T-helper 17 cell (primary cell): Measurements from ENCODE around the gene FRMD4A. TPM values are rescaled to one million over a fixed set of nuclear protein-coding genes. Genes with fewer than 3 reads are reported as not detected.
"Not testable (repeated sequence)": the region's sequence is repeated elsewhere in the genome, so short reads cannot be mapped to it uniquely, and the experiment has no call there.

ENCODE experiments used
- ATAC-seq: fragments of 150-1000 bp; cut with Tn5 transposase; 2 replicates; pipeline ENCODE4 v1.10.0; 2021; ENCODE audit warnings: mild to moderate bottlenecking, moderate library complexity
- DNase-seq, 3 donors: peaks; one replicate each; pipeline versions ENCODE4 v3.0.0 to v3.0.0-alpha.2; 2020 to 2021
- H3K9me3 ChIP-seq: one replicate; pipeline ENCODE4 v1.7.0; 2013; ENCODE audit warnings: low read length, mild to moderate bottlenecking; ENCODE audit not compliant: control insufficient read depth, poor library complexity, severe bottlenecking
- H3K27ac Mint-ChIP-seq: one replicate; pipeline ENCODE4 v1.8.0; 2022; ENCODE audit warnings: mild to moderate bottlenecking, moderate library complexity, mixed read lengths
- H3K27me3 Mint-ChIP-seq: one replicate; pipeline ENCODE4 v1.8.0; 2022; ENCODE audit warnings: mixed read lengths
- H3K36me3 Mint-ChIP-seq: one replicate; pipeline ENCODE4 v1.8.0; 2022; ENCODE audit warnings: low read depth, mixed read lengths
- H3K4me1 Mint-ChIP-seq: one replicate; pipeline ENCODE4 v1.8.0; 2022; ENCODE audit warnings: mild to moderate bottlenecking, mixed read lengths
- H3K4me3 Mint-ChIP-seq: one replicate; pipeline ENCODE4 v1.8.0; 2022; ENCODE audit warnings: mild to moderate bottlenecking, moderate library complexity, mixed read lengths
- total RNA-seq, 4 donors: library from RNA in 2 of 4; stranded (reverse) in 2 of 4; gene quantifications; one replicate each; pipeline ENCODE4 v1.2.3 and lab custom pipeline; 2022 to 2026

The FRMD4A gene
- total RNA-seq, 2 donors from 2014 or later, result 1.3 to 2.7 TPM

DNA sequence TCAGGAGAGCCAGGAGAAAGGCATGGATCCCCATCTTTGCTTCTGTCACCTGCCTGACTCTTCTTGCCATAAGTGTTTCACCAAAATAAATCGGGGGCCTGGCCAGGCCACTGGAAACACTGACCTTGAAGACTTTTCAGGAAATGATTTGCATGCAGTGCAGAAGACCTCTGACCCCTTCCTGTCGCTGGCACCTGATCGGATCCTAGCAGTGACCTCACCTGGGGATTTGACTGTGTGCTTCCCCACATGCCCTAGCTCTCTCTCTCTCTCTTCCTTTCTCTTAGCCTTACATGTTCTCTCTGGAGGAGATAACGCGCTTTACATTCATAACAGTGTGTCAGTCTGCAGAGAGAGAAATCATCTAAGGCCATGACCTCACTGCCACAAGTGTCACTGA lies 500.9 kb downstream of the FRMD4A start:
- H3K9me3 ChIP-seq, result no peaks in the 10 kb centered on the region
- ATAC-seq (no peak), DNase-seq (no peak)
- Mint-ChIP-seq H3K27me3 (no peaks in the 10 kb centered on the region), H3K4me1 (peaks cover 3% of the 10 kb centered on the region), H3K36me3 (peaks cover 2% of the 10 kb centered on the region), H3K4me3 (no peak overlapping the region), H3K27ac (peak overlapping the region; percentile 24)

DNA sequence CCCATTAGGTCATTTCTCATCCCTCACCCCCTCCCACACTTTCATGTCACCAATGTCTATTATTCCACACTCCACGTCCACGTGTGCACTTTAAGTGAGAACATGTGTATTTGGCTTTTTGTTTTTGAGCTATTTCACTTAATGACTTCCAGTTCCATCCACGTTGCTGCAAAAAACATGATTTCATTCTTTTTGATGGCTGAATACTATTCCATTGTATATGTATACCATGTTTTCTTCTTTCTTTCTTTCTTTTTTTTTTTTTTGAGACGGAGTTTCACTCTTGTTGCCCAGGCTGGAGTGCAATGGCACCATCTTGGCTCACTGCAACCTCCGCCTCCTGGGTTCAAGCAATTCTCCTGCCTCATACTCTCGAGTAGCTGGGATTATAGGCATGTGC lies 502.4 kb downstream of the FRMD4A start:
- H3K27me3 Mint-ChIP-seq, H3K36me3 Mint-ChIP-seq, H3K4me1 Mint-ChIP-seq, DNase-seq, H3K9me3 ChIP-seq, H3K4me3 Mint-ChIP-seq, H3K27ac Mint-ChIP-seq, ATAC-seq: not testable (repeated sequence)

DNA sequence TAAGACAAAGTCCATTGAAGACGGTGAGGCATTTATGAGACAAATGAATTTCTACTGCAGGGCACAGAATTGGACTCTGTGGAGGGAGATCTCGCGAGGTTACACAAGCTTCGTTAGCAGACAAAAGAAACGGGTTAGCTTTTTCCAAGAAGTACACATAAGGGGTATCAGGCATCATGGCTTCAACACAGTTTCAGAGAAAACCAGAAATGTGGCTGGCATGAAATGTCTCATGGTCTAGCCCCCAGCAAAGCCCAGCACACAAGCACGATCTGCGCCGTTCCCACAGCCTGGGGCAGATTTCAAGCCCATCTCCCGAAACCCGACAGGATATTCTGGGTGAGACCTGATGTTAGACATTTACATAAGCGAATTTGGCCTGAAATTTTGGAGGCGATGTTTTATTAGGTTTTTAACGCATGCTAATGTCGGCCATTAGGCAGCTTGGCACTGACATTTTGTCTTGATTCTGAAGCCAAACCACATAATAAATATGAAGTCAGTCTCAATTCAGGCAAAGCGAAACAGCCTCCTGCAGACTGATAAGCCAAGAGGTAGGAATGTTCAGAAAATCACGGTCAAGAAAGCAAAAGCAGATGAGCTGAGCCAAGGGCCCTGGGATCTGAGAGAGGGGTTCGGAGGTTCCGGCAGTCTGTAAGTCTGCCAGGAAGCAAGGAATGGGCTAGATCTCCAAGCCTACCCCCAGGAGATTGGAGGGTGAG lies 503.5 kb downstream of the FRMD4A start:
- no peaks in the 10 kb centered on the region for H3K9me3 ChIP-seq
- Mint-ChIP-seq H3K4me1 (peaks cover 3% of the 10 kb centered on the region), H3K4me3 (no peak overlapping the region), H3K27me3 (peaks cover 9% of the 10 kb centered on the region), H3K36me3 (peaks cover 2% of the 10 kb centered on the region), H3K27ac (no peak overlapping the region)
- ATAC-seq (no peak), DNase-seq (no peak)

DNA sequence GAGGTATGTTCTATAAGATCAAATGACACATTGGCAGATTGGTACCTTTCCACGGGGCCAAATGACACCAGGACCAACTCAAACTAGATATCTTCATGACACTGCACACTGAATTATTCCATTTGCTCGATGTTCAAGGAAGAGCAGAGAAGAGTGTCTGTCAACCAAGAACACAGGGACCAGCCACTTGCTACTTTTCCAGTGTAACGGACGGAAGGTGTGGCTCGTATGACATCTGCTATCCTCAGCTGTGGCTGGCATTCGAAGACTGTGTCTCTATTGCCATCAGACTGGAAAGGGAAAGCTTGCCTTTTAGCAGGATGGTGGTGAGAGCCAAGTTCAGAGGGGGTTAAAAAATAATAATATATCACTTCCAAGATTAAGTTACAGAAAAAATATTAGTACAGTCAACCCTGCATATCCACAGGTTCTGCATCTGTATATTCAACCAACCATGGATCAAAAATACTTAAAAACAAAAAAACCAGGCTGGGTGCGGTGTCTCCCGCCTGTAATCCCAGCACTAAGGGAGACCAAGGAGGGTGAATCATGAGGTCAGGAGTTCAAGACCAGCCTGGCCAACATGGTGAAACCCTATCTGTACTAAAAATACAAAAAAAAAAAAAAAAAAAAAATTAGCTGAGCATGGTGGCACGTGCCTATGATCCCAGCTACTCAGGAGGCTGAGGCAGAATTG lies 506.9 kb downstream of the FRMD4A start:
- H3K9me3 ChIP-seq, result no peaks in the 10 kb centered on the region
- DNase-seq (no peak), ATAC-seq (no peak)
- Mint-ChIP-seq H3K4me3 (no peak overlapping the region), H3K27me3 (peaks cover 17% of the 10 kb centered on the region), H3K27ac (no peak overlapping the region), H3K36me3 (peaks cover 7% of the 10 kb centered on the region), H3K4me1 (peaks cover 8% of the 10 kb centered on the region)

DNA sequence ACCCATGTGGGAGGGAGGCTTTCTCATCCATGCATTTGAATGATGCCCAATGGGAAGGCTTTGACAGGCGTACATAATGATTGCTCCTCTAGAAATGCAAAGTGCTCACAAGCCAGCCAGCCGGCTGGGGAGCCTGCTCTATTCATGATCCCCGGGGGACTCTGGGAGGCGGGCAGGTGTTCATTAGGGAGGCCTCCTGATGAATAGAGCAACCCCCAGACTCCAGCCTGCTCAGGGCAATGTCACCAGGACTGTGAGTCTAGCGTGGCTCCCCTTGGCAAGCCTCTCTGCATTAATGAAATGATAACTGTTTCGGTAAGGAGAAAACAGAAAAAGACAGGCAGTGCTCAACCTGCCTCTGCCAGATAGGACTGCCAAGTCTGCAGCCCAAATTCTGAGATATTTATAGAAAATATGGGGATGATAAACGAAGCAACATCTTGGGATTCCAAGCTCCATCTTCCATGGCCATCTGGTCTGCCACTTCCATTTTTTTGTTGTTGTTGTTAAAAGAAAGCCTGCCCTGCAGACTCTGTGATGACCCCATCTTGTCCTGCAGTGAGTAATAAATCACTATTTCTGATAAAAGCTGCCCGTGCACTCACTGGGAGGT lies 507.5 kb downstream of the FRMD4A start:
- H3K4me3 Mint-ChIP-seq, result no peak overlapping the region
- no peak for ATAC-seq

DNA sequence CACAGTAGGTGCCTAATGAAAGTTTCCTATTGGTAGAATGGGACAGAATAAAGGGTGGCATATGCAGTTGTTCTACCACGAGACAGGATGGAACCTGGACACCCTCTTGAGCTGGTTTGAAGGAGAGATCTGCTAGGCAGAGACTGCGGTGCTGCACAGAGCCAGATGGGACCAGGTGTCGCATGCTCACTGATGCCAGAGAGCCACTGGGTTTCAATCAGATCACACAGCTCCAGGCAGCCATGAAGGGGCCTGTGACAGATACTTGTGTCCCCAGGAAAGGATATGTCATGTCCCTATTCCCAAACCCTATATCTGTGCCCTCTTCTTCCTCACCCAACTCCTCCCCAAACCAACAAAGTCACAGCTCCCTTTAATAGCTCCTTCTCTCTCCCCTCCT lies 508.2 kb downstream of the FRMD4A start:
- Mint-ChIP-seq H3K4me3 (no peak overlapping the region), H3K27ac (no peak overlapping the region)
- ATAC-seq, result no peak

More for the DNA sequence above, 507.5 kb downstream of the FRMD4A start:
- H3K27me3 Mint-ChIP-seq, result peaks cover 17% of the 10 kb centered on the region
- H3K36me3 Mint-ChIP-seq, result peaks cover 9% of the 10 kb centered on the region
- H3K27ac Mint-ChIP-seq, result no peak overlapping the region
- H3K4me1 Mint-ChIP-seq, result peaks cover 8% of the 10 kb centered on the region
- DNase-seq, result no peak
- no peaks in the 10 kb centered on the region for H3K9me3 ChIP-seq

DNA sequence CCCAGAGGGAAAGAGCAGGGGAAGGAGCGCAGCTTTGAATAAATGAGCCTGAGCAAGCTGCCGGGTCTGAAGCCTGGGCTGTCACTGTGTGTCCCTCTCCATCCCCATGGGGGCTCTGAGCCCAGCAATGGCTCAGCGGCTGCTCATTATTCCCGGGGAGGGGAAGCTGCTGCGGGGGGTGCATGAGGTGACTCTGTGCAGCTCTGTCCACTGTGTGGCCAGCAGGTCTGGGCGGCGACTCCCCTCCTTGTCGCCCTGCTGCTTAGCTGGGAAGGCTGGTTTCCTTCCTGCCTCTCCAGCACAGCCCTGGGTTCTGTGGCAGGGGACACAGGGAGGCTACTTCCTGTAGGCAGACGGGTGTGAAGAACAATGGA lies 509.8 kb downstream of the FRMD4A start:
- Mint-ChIP-seq H3K4me3 (no peak overlapping the region), H3K27ac (no peak overlapping the region), H3K4me1 (peaks cover 8% of the 10 kb centered on the region), H3K36me3 (peaks cover 7% of the 10 kb centered on the region), H3K27me3 (peaks cover 17% of the 10 kb centered on the region)
- DNase-seq (no peak), ATAC-seq (no peak)
- H3K9me3 ChIP-seq, result no peaks in the 10 kb centered on the region

More for the DNA sequence above, 508.2 kb downstream of the FRMD4A start:
- DNase-seq, result no peak
- Mint-ChIP-seq H3K27me3 (peaks cover 17% of the 10 kb centered on the region), H3K36me3 (peaks cover 9% of the 10 kb centered on the region), H3K4me1 (peaks cover 8% of the 10 kb centered on the region)
- no peaks in the 10 kb centered on the region for H3K9me3 ChIP-seq

DNA sequence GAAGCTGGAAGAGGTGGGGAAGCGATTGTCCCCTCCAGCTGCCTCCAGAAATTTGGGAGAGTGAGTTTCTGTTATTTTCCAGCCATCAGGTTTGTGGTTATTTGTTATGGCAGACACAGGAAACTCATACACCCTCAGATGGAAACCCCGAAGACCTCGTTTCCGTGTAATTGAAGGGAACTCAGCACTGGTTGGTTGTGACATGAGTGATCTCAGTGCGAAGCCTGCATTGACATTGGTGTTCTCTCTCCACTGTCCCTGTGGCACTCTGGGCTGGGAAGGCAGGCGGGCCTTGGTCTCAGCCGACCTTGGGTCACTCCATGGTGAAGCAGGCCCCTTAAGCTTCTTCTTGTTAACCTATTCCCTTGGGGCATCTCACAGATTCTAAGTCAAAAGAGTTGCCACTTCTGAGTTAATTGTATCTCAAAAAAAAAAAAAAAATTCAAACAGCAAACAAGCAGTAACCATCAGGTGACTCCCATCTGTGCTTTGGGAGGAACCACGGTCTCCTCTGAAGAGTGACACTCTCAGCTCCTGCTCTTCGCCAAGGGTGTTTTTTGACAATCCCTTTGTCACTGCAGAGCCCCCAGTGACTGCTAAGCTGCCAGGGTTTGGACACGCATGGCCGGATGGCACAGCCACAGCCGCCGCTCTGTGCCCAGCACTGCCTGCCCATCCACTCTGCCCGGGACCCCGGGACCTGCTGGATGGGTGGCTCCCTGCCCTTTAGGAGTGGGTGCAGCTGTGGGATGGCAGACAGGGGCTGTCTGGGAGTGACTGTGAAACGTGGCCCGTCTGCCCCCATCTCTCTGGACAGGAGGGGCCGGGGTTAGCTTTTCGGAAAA lies 510.4 kb downstream of the FRMD4A start:
- ATAC-seq (peak; percentile 60), DNase-seq (no peak)
- Mint-ChIP-seq H3K36me3 (peaks cover 7% of the 10 kb centered on the region), H3K4me1 (peaks cover 8% of the 10 kb centered on the region), H3K27ac (peak overlapping the region; percentile 8), H3K27me3 (peaks cover 17% of the 10 kb centered on the region), H3K4me3 (no peak overlapping the region)
- H3K9me3 ChIP-seq, result no peaks in the 10 kb centered on the region

DNA sequence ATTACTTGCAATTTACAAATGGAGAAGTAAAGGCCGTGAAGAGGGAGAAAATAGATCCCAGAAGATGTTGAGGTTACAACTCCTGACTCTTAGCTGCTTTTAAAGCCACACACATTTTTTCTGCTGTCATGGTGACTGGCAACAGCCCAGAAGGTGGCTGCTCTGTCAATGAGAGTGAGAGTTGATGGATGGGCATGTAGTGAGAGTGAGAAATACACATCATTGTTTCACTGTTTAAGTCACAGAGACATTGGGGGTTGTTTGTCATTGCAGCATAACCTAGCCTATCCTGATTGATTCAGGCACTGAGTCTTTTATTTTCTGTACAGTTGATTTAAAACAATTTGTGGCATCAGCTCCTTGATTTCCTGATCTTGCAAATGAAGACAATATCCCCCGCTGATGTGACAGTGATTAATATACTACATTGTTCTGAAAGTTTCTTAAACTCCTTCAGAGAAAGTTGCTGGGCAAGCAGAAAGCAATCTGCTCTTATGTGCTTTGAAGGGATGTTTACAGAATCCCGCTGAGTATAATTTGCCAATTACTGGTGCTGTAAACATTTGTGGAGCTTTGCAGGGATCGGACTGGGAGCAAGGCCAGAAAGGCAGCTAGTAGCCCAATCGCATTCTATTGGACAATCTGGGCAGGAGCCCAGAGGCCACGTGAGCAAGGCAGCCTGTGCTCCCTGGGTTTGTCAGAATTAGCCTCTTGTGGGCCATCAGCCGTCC lies 514.4 kb downstream of the FRMD4A start:
- H3K36me3 Mint-ChIP-seq, result peaks cover 7% of the 10 kb centered on the region
- H3K9me3 ChIP-seq, result no peaks in the 10 kb centered on the region
- H3K4me1 Mint-ChIP-seq, result peaks cover 10% of the 10 kb centered on the region
- H3K27me3 Mint-ChIP-seq, result peaks cover 3% of the 10 kb centered on the region
- no peak overlapping the region for H3K4me3 Mint-ChIP-seq
- ATAC-seq, result no peak
- no peak for DNase-seq
- H3K27ac Mint-ChIP-seq, result no peak overlapping the region

DNA sequence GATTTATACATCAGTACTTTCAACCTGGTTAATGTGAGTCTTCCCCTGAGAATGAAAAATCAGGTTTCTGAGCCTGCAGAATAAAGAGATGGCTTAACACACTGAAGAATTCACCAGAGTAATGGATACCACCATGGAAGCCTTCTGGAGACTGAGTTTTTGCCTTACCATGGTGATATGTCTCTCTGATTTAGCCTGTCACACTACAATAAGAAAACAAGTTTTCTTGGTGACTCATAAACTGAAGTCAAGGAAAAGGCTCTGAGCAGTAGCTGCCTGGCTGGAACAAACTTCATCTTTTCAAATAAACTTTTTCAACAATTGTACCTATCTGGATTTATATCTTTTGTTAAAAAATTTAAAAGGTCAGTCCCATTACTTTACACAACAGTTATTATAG lies 515.0 kb downstream of the FRMD4A start:
- ATAC-seq, result no peak
- no peak for DNase-seq
- H3K9me3 ChIP-seq, result no peaks in the 10 kb centered on the region
- no peaks in the 10 kb centered on the region for H3K27me3 Mint-ChIP-seq
- no peak overlapping the region for H3K27ac Mint-ChIP-seq
- no peak overlapping the region for H3K4me3 Mint-ChIP-seq
- peaks cover 7% of the 10 kb centered on the region for H3K4me1 Mint-ChIP-seq
- peaks cover 7% of the 10 kb centered on the region for H3K36me3 Mint-ChIP-seq

DNA sequence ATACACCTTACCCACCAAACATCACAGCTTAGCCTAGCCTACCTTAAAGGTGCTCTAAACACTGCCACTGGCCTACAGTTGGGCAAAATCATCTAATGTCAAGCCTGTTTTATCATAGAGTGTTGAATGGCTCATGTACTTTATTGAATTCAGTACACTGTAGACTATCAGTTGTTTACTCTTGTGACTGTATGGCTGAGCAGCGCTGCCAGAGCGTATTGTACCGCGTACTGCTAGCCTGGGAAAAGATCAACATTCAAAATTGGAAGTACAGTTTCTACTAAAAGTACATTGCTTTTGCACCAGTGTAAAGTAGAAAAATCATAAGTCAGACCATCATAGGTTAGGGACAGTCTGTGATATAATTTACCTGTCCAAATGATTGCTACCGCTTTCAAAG lies 517.2 kb downstream of the FRMD4A start:
- no peak overlapping the region for H3K27ac Mint-ChIP-seq
- H3K4me3 Mint-ChIP-seq, result no peak overlapping the region
- H3K36me3 Mint-ChIP-seq, result peaks cover 2% of the 10 kb centered on the region
- DNase-seq, result no peak
- no peak for ATAC-seq
- peaks cover 10% of the 10 kb centered on the region for H3K4me1 Mint-ChIP-seq
- no peaks in the 10 kb centered on the region for H3K27me3 Mint-ChIP-seq
- H3K9me3 ChIP-seq, result no peaks in the 10 kb centered on the region

DNA sequence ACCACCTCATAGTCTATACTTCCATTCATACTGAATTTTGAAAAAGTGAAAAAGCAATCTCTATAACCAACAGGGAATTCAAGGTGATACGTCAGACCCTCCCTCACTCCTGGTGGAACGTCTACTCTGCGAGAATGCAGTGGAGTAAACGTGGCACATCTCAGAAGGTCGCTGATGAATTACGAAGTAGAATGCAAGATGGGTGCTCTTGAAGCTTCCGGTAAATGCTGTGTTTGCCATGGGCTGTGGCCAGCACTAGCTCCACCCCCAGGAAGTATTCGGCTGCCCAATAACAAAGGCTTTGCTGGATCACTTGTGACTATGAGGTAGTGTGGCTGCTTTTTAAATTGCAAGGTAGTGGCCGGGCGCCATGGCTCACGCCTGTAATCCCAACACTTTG lies 517.9 kb downstream of the FRMD4A start:
- Mint-ChIP-seq H3K4me3 (no peak overlapping the region), H3K4me1 (peaks cover 10% of the 10 kb centered on the region)
- no peak for DNase-seq

More for the DNA sequence above, 517.9 kb downstream of the FRMD4A start:
- no peaks in the 10 kb centered on the region for H3K27me3 Mint-ChIP-seq
- ATAC-seq, result no peak
- no peaks in the 10 kb centered on the region for H3K9me3 ChIP-seq
- no peaks in the 10 kb centered on the region for H3K36me3 Mint-ChIP-seq
- H3K27ac Mint-ChIP-seq, result no peak overlapping the region
